Common myeloid progenitor, CD34-positive (primary cell): ENCODE results near the gene GAPVD1.

Experiments
- CTCF ChIA-PET: fragments of 350-600 bp; sonication (Branson Sonifier 250); formaldehyde crosslinking; loops from one replicate; lab custom pipeline; 2021; ENCODE audit warnings: antibody characterized with exemption; lab: Charles Lee
- POLR2A ChIA-PET: fragments of 350-600 bp; sonication (Branson Sonifier 250); formaldehyde crosslinking; loops from one replicate; lab custom pipeline; 2021; ENCODE audit warnings: antibody characterized with exemption; lab: Charles Lee
- DNase-seq, 3 donors: peaks; one replicate each; pipeline versions ENCODE4 v3.0.0 to v3.0.0-alpha.2; 2013
- H3K27ac ChIP-seq, 2 experiments: 1 replicate in 1 of 2; 2 replicates in 1 of 2; pipeline ENCODE4 v1.7.0; 2013; ENCODE audit warnings: inconsistent platforms in 2 of 2, low read length in 2 of 2, mild to moderate bottlenecking in 2 of 2, low read depth in 1 of 2, moderate library complexity in 1 of 2; ENCODE audit not compliant: severe bottlenecking in 2 of 2, insufficient read depth in 1 of 2, poor library complexity in 1 of 2
- H3K27me3 ChIP-seq, 5 experiments: replicated peaks in 2 of 5; 1 replicate in 3 of 5; 2 replicates in 2 of 5; pipeline versions ENCODE4 v1.6.1 to v1.7.0; 2013; ENCODE audit warnings: low read length in 4 of 5, mild to moderate bottlenecking in 2 of 5, moderate library complexity in 2 of 5, inconsistent platforms in 1 of 5; ENCODE audit not compliant: insufficient read depth in 5 of 5, control insufficient read depth in 4 of 5
- H3K36me3 ChIP-seq, 4 experiments: 1 replicate in 2 of 4; 2 replicates in 2 of 4; pipeline versions ENCODE4 v1.6.1 to v1.7.0; 2013; ENCODE audit warnings: low read length in 3 of 4, control low read depth in 1 of 4, mild to moderate bottlenecking in 1 of 4; ENCODE audit not compliant: control insufficient read depth in 4 of 4, insufficient read depth in 4 of 4
- H3K4me1 ChIP-seq, 4 experiments: 1 replicate in 3 of 4; 2 replicates in 1 of 4; pipeline versions ENCODE4 v1.6.1 to v1.7.1; 2013; ENCODE audit warnings: low read length in 3 of 4, mild to moderate bottlenecking in 3 of 4, control low read depth in 1 of 4, inconsistent platforms in 1 of 4, moderate library complexity in 1 of 4; ENCODE audit not compliant: control insufficient read depth in 4 of 4, insufficient read depth in 4 of 4; ENCODE audit errors: control extremely low read depth in 1 of 4
- H3K4me3 ChIP-seq, 7 experiments: 1 replicate in 4 of 7; 2 replicates in 3 of 7; pipeline versions ENCODE4 v1.5.1 to v1.7.0; 2013; ENCODE audit warnings: mild to moderate bottlenecking in 7 of 7, low read length in 6 of 7, moderate library complexity in 6 of 7, inconsistent platforms in 2 of 7, low read depth in 2 of 7, control low read depth in 1 of 7; ENCODE audit not compliant: insufficient read depth in 4 of 7, control insufficient read depth in 1 of 7; ENCODE audit errors: extremely low read depth in 1 of 7
- H3K9me3 ChIP-seq, 5 experiments: 1 replicate in 4 of 5; 2 replicates in 1 of 5; pipeline versions ENCODE4 v1.6.1 to v1.7.1; 2013; ENCODE audit warnings: low read length in 4 of 5, mild to moderate bottlenecking in 2 of 5, inconsistent platforms in 1 of 5, low read depth in 1 of 5, moderate library complexity in 1 of 5; ENCODE audit not compliant: control insufficient read depth in 4 of 5, insufficient read depth in 2 of 5; ENCODE audit errors: control extremely low read depth in 1 of 5
- WGBS: methylation state at CpG from one replicate; pipeline ENCODE4 v1.1.5; 2013; ENCODE audit not compliant: insufficient coverage; 5-methylcytosine and 5-hydroxymethylcytosine counted together

GAPVD1 gene

GRCh38 chr9:125380406-125380805 lies 118.8 kb downstream of the GAPVD1 start:
- no peaks in the 10 kb centered on the region for H3K27me3 ChIP-seq
- H3K4me3 ChIP-seq: no peak overlapping the region
- no peaks in the 10 kb centered on the region for H3K9me3 ChIP-seq
- no peaks in the 10 kb centered on the region for H3K4me1 ChIP-seq
- H3K27ac ChIP-seq: no peak overlapping the region
- CTCF ChIA-PET: interaction anchor here (0.6 to 1.2 kb wide), 2 partner anchors 17 to 233 kb away, joined by 3 to 5 read pairs; no protein-coding TSS in a partner anchor
- DNase-seq: no peak
- H3K36me3 ChIP-seq: no peaks in the 10 kb centered on the region
- 100% methylated on average over 7 of the region's 8 CpGs for WGBS
- POLR2A ChIA-PET: no interaction called here

- H3K27ac ChIP-seq: no peak overlapping the region
- POLR2A ChIA-PET: no interaction called here
- no peak for DNase-seq
- H3K27me3 ChIP-seq: no peaks in the 10 kb centered on the region
- no peak overlapping the region for H3K4me3 ChIP-seq
- no peaks in the 10 kb centered on the region for H3K9me3 ChIP-seq
- no peaks in the 10 kb centered on the region for H3K36me3 ChIP-seq
- WGBS: 98% methylated on average over 12 of the region's 14 CpGs
- CTCF ChIA-PET: interaction anchor here (0.6 kb wide), 1 partner anchor 1655 kb away, joined by 4 read pairs; no protein-coding TSS in a partner anchor
- no peaks in the 10 kb centered on the region for H3K4me1 ChIP-seq
Measured at GRCh38 chr9:125387861-125388524, 126.4 kb downstream of the GAPVD1 start.

GRCh38 chr9:125388978-125389377 lies 127.4 kb downstream of the GAPVD1 start:
- DNase-seq: no peak
- H3K4me1 ChIP-seq: no peaks in the 10 kb centered on the region
- ChIA-PET POLR2A (no interaction called here), CTCF (no interaction called here)
- H3K4me3 ChIP-seq: no peak overlapping the region
- no peak overlapping the region for H3K27ac ChIP-seq
- no peaks in the 10 kb centered on the region for H3K9me3 ChIP-seq
- H3K27me3 ChIP-seq: no peaks in the 10 kb centered on the region
- 72% methylated on average over 5 of the region's 6 CpGs for WGBS
- no peaks in the 10 kb centered on the region for H3K36me3 ChIP-seq

- Histone ChIP-seq H3K27me3 (no peaks in the 10 kb centered on the region), H3K4me1 (no peaks in the 10 kb centered on the region), H3K9me3 (no peaks in the 10 kb centered on the region), H3K36me3 (no peaks in the 10 kb centered on the region), H3K4me3 (no peak overlapping the region), H3K27ac (no peak overlapping the region)
- ChIA-PET CTCF (no interaction called here), POLR2A (interaction anchor here (0.7 kb wide), 1 partner anchor 25 kb away, joined by 4 read pairs; no protein-coding TSS in a partner anchor)
- WGBS: 100% methylated on average over 3 of the region's 6 CpGs
- DNase-seq: no peak
Measured at GRCh38 chr9:125391704-125392103, 130.1 kb downstream of the GAPVD1 start.

GRCh38 chr9:125393426-125393825 lies 131.8 kb downstream of the GAPVD1 start:
- Histone ChIP-seq H3K9me3 (no peaks in the 10 kb centered on the region), H3K27me3 (no peaks in the 10 kb centered on the region), H3K4me3 (no peak overlapping the region), H3K4me1 (no peaks in the 10 kb centered on the region), H3K27ac (no peak overlapping the region), H3K36me3 (no peaks in the 10 kb centered on the region)
- 100% methylated on average over 2 of the region's 3 CpGs for WGBS
- POLR2A ChIA-PET: no interaction called here
- DNase-seq: no peak
- CTCF ChIA-PET: interaction anchor here (0.9 kb wide), 1 partner anchor 17 kb away, joined by 3 read pairs; no protein-coding TSS in a partner anchor

GRCh38 chr9:125396799-125397198 lies 135.2 kb downstream of the GAPVD1 start:
- Histone ChIP-seq H3K36me3 (no peaks in the 10 kb centered on the region), H3K4me3 (no peak overlapping the region), H3K27me3 (no peaks in the 10 kb centered on the region), H3K9me3 (no peaks in the 10 kb centered on the region), H3K27ac (no peak overlapping the region), H3K4me1 (no peaks in the 10 kb centered on the region)
- POLR2A ChIA-PET: no interaction called here
- no peak for DNase-seq
- CTCF ChIA-PET: no interaction called here
- 100% methylated on average over 3 of the region's 6 CpGs for WGBS

GRCh38 chr9:125397736-125398135 lies 136.1 kb downstream of the GAPVD1 start:
- Histone ChIP-seq H3K36me3 (no peaks in the 10 kb centered on the region), H3K4me3 (no peak overlapping the region), H3K27me3 (no peaks in the 10 kb centered on the region), H3K9me3 (no peaks in the 10 kb centered on the region), H3K4me1 (no peaks in the 10 kb centered on the region), H3K27ac (no peak overlapping the region)
- CTCF ChIA-PET: no interaction called here
- no peak for DNase-seq
- POLR2A ChIA-PET: no interaction called here
- WGBS: 95% methylated on average over 11 of the region's 11 CpGs
